CD14-positive monocyte (primary cell): ENCODE data around the gene TCF21. TPM values are rescaled to one million over a fixed set of nuclear protein-coding genes. Genes with fewer than 3 reads are reported as not detected.

Experiments used
- DNase-seq, 3 donors: peaks; one replicate each; pipeline ENCODE4 v3.0.0-alpha.2; 2011 to 2022
- H2AFZ ChIP-seq: 2 replicates; pipeline ENCODE4 v1.6.0; 2012; ENCODE audit warnings: mild to moderate bottlenecking, low read depth, low read length, inconsistent platforms; ENCODE audit not compliant: insufficient read depth, poor library complexity, severe bottlenecking
- H3K27ac ChIP-seq, 2 donors: 1 replicate in 1 of 2; 2 replicates in 1 of 2; pipeline ENCODE4 v1.5.1; 2012 to 2013; ENCODE audit warnings: low read length in 2 of 2, control low read depth in 1 of 2, inconsistent platforms in 1 of 2, low read depth in 1 of 2, mild to moderate bottlenecking in 1 of 2
- H3K27me3 ChIP-seq, 2 donors: one replicate each; pipeline versions ENCODE4 v1.6.0 to v1.6.1; 2011 to 2013; ENCODE audit warnings: low read length in 2 of 2; ENCODE audit not compliant: control insufficient read depth in 2 of 2, insufficient read depth in 2 of 2
- H3K36me3 ChIP-seq, 2 donors: replicated peaks in 1 of 2; 1 replicate in 1 of 2; 2 replicates in 1 of 2; pipeline versions ENCODE4 v1.5.1 to v1.6.1; 2012 to 2013; ENCODE audit warnings: low read length in 2 of 2, control low read depth in 1 of 2, inconsistent platforms in 1 of 2, mild to moderate bottlenecking in 1 of 2; ENCODE audit not compliant: insufficient read depth in 2 of 2, control insufficient read depth in 1 of 2
- H3K4me1 ChIP-seq, 2 donors: 1 replicate in 1 of 2; 2 replicates in 1 of 2; pipeline versions ENCODE4 v1.5.1 to v1.6.1; 2012 to 2013; ENCODE audit warnings: low read length in 2 of 2, control low read depth in 1 of 2, inconsistent platforms in 1 of 2, mild to moderate bottlenecking in 1 of 2, moderate library complexity in 1 of 2; ENCODE audit not compliant: insufficient read depth in 2 of 2, control insufficient read depth in 1 of 2
- H3K4me2 ChIP-seq: replicated peaks from 2 replicates; pipeline ENCODE3; 2012; ENCODE audit warnings: low read length, moderate library complexity, mild to moderate bottlenecking; ENCODE audit not compliant: poor library complexity, severe bottlenecking; ENCODE audit errors: extremely low read depth
- H3K4me3 ChIP-seq, 3 experiments: fragments of 200-600 bp in 1 of 3; sonication (generic) in 1 of 3; replicated peaks in 1 of 3; 1 replicate in 2 of 3; 2 replicates in 1 of 3; pipeline ENCODE4 v1.5.1; 2011 to 2013; ENCODE audit warnings: low read length in 3 of 3, mild to moderate bottlenecking in 3 of 3, control low read depth in 2 of 3, low read depth in 2 of 3, inconsistent platforms in 1 of 3, moderate library complexity in 1 of 3
- H3K79me2 ChIP-seq: 2 replicates; pipeline ENCODE4 v1.6.0; 2012; ENCODE audit warnings: mild to moderate bottlenecking, control low read depth, inconsistent platforms, low read length, moderate library complexity; ENCODE audit not compliant: insufficient read depth
- H3K9ac ChIP-seq: 2 replicates; pipeline ENCODE4 v1.6.0; 2017; ENCODE audit warnings: low read length, mild to moderate bottlenecking; ENCODE audit not compliant: insufficient read depth, poor library complexity, severe bottlenecking
- H3K9me3 ChIP-seq, 2 donors: replicated peaks in 1 of 2; 1 replicate in 1 of 2; 2 replicates in 1 of 2; pipeline versions ENCODE4 v1.5.1 to v1.6.1; 2012 to 2013; ENCODE audit warnings: low read length in 2 of 2, control low read depth in 1 of 2; ENCODE audit not compliant: control insufficient read depth in 1 of 2, insufficient read depth in 1 of 2
- H4K20me1 ChIP-seq: 2 replicates; pipeline ENCODE4 v1.6.0; 2012; ENCODE audit warnings: mild to moderate bottlenecking, low read length, control low read depth, moderate library complexity; ENCODE audit not compliant: insufficient read depth
- H3K27ac Mint-ChIP-seq, 7 donors: one replicate each; pipeline ENCODE4 v1.8.0; 2020; ENCODE audit warnings: mild to moderate bottlenecking in 7 of 7, mixed read lengths in 7 of 7, moderate library complexity in 6 of 7, inconsistent platforms in 2 of 7
- H3K27me3 Mint-ChIP-seq, 3 donors: one replicate each; pipeline ENCODE4 v1.8.0; 2021 to 2022; ENCODE audit warnings: low read depth in 3 of 3, mild to moderate bottlenecking in 3 of 3, mixed read lengths in 3 of 3, moderate library complexity in 3 of 3, inconsistent platforms in 1 of 3
- H3K36me3 Mint-ChIP-seq, 2 donors: one replicate each; pipeline ENCODE4 v1.8.0; 2020; ENCODE audit warnings: mixed read lengths in 2 of 2, inconsistent platforms in 1 of 2, mild to moderate bottlenecking in 1 of 2
- H3K4me1 Mint-ChIP-seq: one replicate; pipeline ENCODE4 v1.8.0; 2020; ENCODE audit warnings: mild to moderate bottlenecking, mixed read lengths
- H3K4me3 Mint-ChIP-seq, 2 donors: one replicate each; pipeline ENCODE4 v1.8.0; 2020; ENCODE audit warnings: mild to moderate bottlenecking in 2 of 2, mixed read lengths in 2 of 2, moderate library complexity in 1 of 2
- H3K9me3 Mint-ChIP-seq, 7 donors: one replicate each; pipeline ENCODE4 v1.8.0; 2020 to 2022; ENCODE audit warnings: mixed read lengths in 7 of 7, mild to moderate bottlenecking in 6 of 7, moderate library complexity in 6 of 7, inconsistent platforms in 2 of 7
- CTCF ChIP-seq: fragments of 200-600 bp; IDR thresholded peaks from one replicate; pipeline ENCODE4 v1.8.0; 2022; ENCODE audit warnings: antibody characterized with exemption, mild to moderate bottlenecking
- WGBS: methylation state at CpG from one replicate; pipeline ENCODE4 v1.1.5; 2013; ENCODE audit warnings: missing lambda C conversion rate; ENCODE audit not compliant: insufficient coverage; 5-methylcytosine and 5-hydroxymethylcytosine counted together
- intact Hi-C, 2 donors: fragments of 100-400 bp; cut with micrococcal nuclease; formaldehyde crosslinking; loops; one replicate each; pipeline versions ENCODE4 v1.15.0 to v1.15.1; 2023
- polyA plus RNA-seq, 3 donors: library from polyadenylated mRNA; depleted of rRNA in 1 of 3; unstranded in 2 of 3; stranded (reverse) in 1 of 3; fragments of 300-500 nt in 2 of 3; fragments of >200 nt in 1 of 3; fragmentation: Illumina TruSeq in 2 of 3; gene quantifications; 1 replicate in 2 of 3; 2 replicates in 1 of 3; pipeline ENCODE4 v1.2.3, GENCODE V29; 2012 to 2021

TCF21 gene
- polyA plus RNA-seq, 3 donors, result not detected

DNA sequence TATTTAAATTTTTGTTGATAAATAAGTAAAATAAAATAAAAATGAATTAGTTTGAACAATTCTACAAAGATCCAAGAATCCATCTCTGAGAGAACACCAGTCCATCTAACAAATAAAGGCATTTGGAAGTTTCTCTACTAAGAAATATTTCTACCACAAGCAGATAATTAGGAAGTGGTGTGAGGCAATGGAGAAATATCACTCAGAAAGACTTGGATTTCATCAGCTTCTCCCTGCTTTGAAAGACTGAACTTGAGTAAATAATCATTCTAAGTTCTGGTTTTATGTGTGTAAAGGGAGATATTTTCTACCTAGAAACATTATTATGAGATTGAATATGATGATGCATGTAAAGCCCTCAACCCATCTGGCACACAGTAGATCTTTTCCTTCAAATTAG is 17.8 kb upstream of the TCF21 start:
- Histone ChIP-seq H2AFZ (no peak overlapping the region), H3K4me2 (no peak overlapping the region), H3K9ac (no peak overlapping the region), H3K9me3 (no peaks in the 10 kb centered on the region), H3K4me1 (no peaks in the 10 kb centered on the region), H3K36me3 (no peaks in the 10 kb centered on the region), H3K27me3 (peaks cover 0 to 10% of the 10 kb centered on the region in 2 donors), H3K79me2 (no peaks in the 10 kb centered on the region), H3K27ac (no peak overlapping the region), H4K20me1 (no peaks in the 10 kb centered on the region), H3K4me3 (no peak overlapping the region)
- no peak for TF ChIP-seq CTCF
- Mint-ChIP-seq H3K9me3 (peaks cover 0 to 5% (median under 1%) of the 10 kb centered on the region in 7 donors), H3K27ac (no peak overlapping the region), H3K4me3 (no peak overlapping the region), H3K36me3 (no peaks in the 10 kb centered on the region), H3K4me1 (no peaks in the 10 kb centered on the region), H3K27me3 (peaks cover 2 to 12% (median 6%) of the 10 kb centered on the region in 3 donors)
- intact Hi-C loops, result no loop called here
- no peak for DNase-seq

DNA sequence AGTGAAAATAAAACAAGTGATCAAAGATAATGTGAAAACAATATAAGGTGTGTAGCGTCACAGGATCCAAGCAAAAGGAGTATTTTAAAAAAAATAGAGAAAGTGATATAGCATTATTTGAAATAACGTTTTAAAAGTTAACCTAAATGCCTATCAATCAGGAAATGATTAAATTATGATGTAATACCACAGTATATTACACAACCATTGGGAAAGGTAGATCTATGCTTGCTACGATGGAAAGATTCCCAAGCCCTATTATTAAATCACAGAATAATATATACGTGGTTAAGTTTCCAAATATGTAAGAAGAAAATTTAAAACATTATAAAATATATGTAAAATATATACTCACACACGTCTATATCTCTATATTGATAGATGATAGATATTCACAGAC is 15.4 kb upstream of the TCF21 start:
- intact Hi-C loops, result no loop called here
- Histone ChIP-seq H3K36me3 (no peaks in the 10 kb centered on the region), H3K4me3 (no peak overlapping the region), H3K4me1 (no peaks in the 10 kb centered on the region), H3K9me3 (no peaks in the 10 kb centered on the region), H3K27me3 (peaks cover 3 to 20% of the 10 kb centered on the region in 2 donors), H2AFZ (no peak overlapping the region), H3K4me2 (no peak overlapping the region), H3K79me2 (no peaks in the 10 kb centered on the region), H3K27ac (no peak overlapping the region), H4K20me1 (no peaks in the 10 kb centered on the region), H3K9ac (no peak overlapping the region)
- no peaks in the 10 kb centered on the region for H3K36me3 Mint-ChIP-seq
- H3K4me1 Mint-ChIP-seq, result no peaks in the 10 kb centered on the region
- H3K27me3 Mint-ChIP-seq, result peaks cover 2 to 17% (median 10%) of the 10 kb centered on the region in 3 donors
- TF ChIP-seq CTCF, result no peak
- H3K27ac Mint-ChIP-seq, result no peak overlapping the region
- no CpG with 5 or more reads among the region's 5 CpGs for WGBS
- no peak overlapping the region for H3K4me3 Mint-ChIP-seq
- no peak for DNase-seq
- H3K9me3 Mint-ChIP-seq, result peaks cover 0 to 3% (median 0%) of the 10 kb centered on the region in 7 donors
